SK-N-SH treated with all-trans-retinoic acid at 6 μM for 48 hours (cell line): ENCODE data around the gene PHLDA2.

Source experiments
- ATAC-seq: fragments of 200-7000 bp; cut with Tn5 transposase; 3 replicates; pipeline ENCODE4 v1.9.1; 2020; ENCODE audit warnings: mild to moderate bottlenecking, moderate library complexity
- BACH2 ChIP-seq: fragments of 250-450 bp; sonication (Bioruptor Pico); IDR thresholded peaks from 2 replicates; pipeline ENCODE4 v1.9.0; 2021; ENCODE audit warnings: mild to moderate bottlenecking, borderline replicate concordance
- CSDC2 ChIP-seq: fragments of 250-450 bp; sonication (Bioruptor Pico); IDR thresholded peaks from 2 replicates; pipeline ENCODE4 v1.5.0; 2020; ENCODE audit warnings: mild to moderate bottlenecking, moderate library complexity
- CSRNP3 ChIP-seq: fragments of 250-450 bp; sonication (Bioruptor Pico); IDR thresholded peaks from 2 replicates; pipeline ENCODE4 v1.5.1; 2021; ENCODE audit warnings: mild to moderate bottlenecking, moderate library complexity
- GLIS3 ChIP-seq: fragments of 250-450 bp; sonication (Bioruptor Pico); IDR thresholded peaks from 2 replicates; pipeline ENCODE4 v1.5.0; 2020; ENCODE audit warnings: mild to moderate bottlenecking, moderate library complexity
- ISL1 ChIP-seq: fragments of 250-450 bp; sonication (Bioruptor Pico); IDR thresholded peaks from 2 replicates; pipeline ENCODE4 v2.1.2; 2022; ENCODE audit warnings: mild to moderate bottlenecking, moderate library complexity
- POU6F1 ChIP-seq: fragments of 250-450 bp; sonication (Bioruptor Pico); IDR thresholded peaks from 2 replicates; pipeline ENCODE4 v1.8.0; 2021; ENCODE audit warnings: low read depth, mild to moderate bottlenecking, moderate library complexity, borderline replicate concordance
- PPARA ChIP-seq: fragments of 250-450 bp; sonication (Bioruptor Pico); IDR thresholded peaks from 2 replicates; pipeline ENCODE4 v1.5.0; 2020; ENCODE audit warnings: mild to moderate bottlenecking, borderline replicate concordance
- RARB ChIP-seq: fragments of 250-450 bp; sonication (Bioruptor Pico); IDR thresholded peaks from 2 replicates; pipeline ENCODE4 v1.8.0; 2021; ENCODE audit warnings: mild to moderate bottlenecking, moderate library complexity
- SNAI2 ChIP-seq: fragments of 250-450 bp; sonication (Bioruptor Pico); IDR thresholded peaks from 2 replicates; pipeline ENCODE4 v1.5.0; 2020; ENCODE audit warnings: mild to moderate bottlenecking, moderate library complexity
- TCF4 ChIP-seq: fragments of 250-450 bp; sonication (Bioruptor Pico); IDR thresholded peaks from 2 replicates; pipeline ENCODE4 v1.8.0; 2021; ENCODE audit warnings: mild to moderate bottlenecking, moderate library complexity, borderline replicate concordance
- TOX ChIP-seq: fragments of 250-450 bp; sonication (Bioruptor Pico); IDR thresholded peaks from 2 replicates; pipeline ENCODE4 v1.8.0; 2021; ENCODE audit warnings: mild to moderate bottlenecking, moderate library complexity, borderline replicate concordance
- TSHZ2 ChIP-seq: fragments of 250-450 bp; sonication (Bioruptor Pico); IDR thresholded peaks from 2 replicates; pipeline ENCODE4 v1.5.0; 2020; ENCODE audit warnings: mild to moderate bottlenecking, moderate library complexity
- ZC3H10 ChIP-seq: fragments of 250-450 bp; sonication (Bioruptor Pico); IDR thresholded peaks from 2 replicates; pipeline ENCODE4 v1.5.1; 2021; ENCODE audit warnings: mild to moderate bottlenecking, moderate library complexity
- ZFP3 ChIP-seq: fragments of 250-450 bp; sonication (Bioruptor Pico); IDR thresholded peaks from 2 replicates; pipeline ENCODE4 v1.5.0; 2020; ENCODE audit warnings: mild to moderate bottlenecking, moderate library complexity
- ZFP30 ChIP-seq: fragments of 450-650 bp; formaldehyde crosslinking; IDR thresholded peaks from 2 replicates; pipeline ENCODE4 v1.5.0; 2022; ENCODE audit warnings: mild to moderate bottlenecking, moderate library complexity
- ZNF565 ChIP-seq: fragments of 450-650 bp; formaldehyde crosslinking; conservative IDR thresholded peaks from 2 replicates; pipeline ENCODE4 v1.5.0; 2020; ENCODE audit warnings: low read depth, mild to moderate bottlenecking, moderate library complexity
- ZNF70 ChIP-seq: fragments of 450-650 bp; formaldehyde crosslinking; IDR thresholded peaks from 2 replicates; pipeline ENCODE4 v1.5.0; 2020; ENCODE audit warnings: mild to moderate bottlenecking, moderate library complexity
- ZNF8 ChIP-seq: fragments of 450-650 bp; formaldehyde crosslinking; IDR thresholded peaks from 2 replicates; pipeline ENCODE4 v1.5.0; 2020; ENCODE audit warnings: mild to moderate bottlenecking, moderate library complexity
- TF ChIP-seq, protein P1 (sequence below): fragments of 250-450 bp; sonication (Bioruptor Pico); IDR thresholded peaks from 2 replicates; pipeline ENCODE4 v1.5.1; 2020; ENCODE audit warnings: low read depth, mild to moderate bottlenecking, moderate library complexity

Gene PHLDA2

DNA sequence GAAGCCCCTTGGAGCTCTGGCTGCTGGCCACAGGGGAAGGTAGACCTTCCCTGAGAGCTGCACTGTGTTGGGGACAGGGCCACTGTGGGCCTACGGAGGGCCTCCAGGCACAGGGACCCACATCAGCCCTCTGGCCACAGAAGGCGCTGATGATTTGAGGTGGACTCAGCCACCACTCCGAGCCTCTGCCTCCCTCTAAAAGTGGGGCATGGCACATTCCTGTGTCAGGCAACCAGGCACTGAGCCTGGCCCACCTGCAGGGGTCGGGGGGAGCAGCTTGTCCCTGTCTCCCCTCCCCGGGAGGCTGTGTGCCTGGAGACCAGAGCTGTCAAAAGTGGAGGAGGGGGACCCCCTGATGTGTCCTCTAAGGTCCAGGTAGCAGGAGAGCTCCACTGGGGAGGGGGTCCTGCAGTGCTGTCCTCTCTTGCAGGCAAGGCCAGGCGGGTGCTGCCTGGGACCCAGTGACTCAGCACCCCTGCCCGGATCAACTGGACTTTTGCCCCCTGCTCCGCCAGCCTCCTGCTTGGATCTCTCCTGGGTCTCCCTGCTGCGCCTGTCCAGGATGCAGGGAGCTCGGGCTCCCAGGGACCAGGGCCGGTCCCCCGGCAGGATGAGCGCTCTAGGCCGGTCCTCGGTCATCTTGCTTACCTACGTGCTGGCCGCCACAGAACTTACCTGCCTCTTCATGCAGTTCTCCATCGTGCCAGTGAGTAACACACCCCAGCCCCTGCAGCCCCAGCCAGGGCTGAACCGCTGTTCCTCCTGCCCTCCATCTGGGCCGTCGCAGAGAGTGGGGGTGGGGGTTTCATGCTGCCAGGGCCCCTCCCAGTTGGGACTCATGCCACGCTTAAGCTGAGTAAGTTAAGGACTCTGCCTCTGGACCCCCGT, 26.2 kb downstream of the PHLDA2 start (continued):
- TF ChIP-seq, protein P1, sequence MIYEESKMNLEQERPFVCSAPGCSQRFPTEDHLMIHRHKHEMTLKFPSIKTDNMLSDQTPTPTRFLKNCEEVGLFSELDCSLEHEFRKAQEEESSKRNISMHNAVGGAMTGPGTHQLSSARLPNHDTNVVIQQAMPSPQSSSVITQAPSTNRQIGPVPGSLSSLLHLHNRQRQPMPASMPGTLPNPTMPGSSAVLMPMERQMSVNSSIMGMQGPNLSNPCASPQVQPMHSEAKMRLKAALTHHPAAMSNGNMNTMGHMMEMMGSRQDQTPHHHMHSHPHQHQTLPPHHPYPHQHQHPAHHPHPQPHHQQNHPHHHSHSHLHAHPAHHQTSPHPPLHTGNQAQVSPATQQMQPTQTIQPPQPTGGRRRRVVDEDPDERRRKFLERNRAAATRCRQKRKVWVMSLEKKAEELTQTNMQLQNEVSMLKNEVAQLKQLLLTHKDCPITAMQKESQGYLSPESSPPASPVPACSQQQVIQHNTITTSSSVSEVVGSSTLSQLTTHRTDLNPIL = no peak
- TF ChIP-seq TOX (CRISPR knock-in tag) = no peak
- TF ChIP-seq CSDC2 (CRISPR knock-in tag) = no peak
- TF ChIP-seq, all 23 proteins: peak for 0

DNA sequence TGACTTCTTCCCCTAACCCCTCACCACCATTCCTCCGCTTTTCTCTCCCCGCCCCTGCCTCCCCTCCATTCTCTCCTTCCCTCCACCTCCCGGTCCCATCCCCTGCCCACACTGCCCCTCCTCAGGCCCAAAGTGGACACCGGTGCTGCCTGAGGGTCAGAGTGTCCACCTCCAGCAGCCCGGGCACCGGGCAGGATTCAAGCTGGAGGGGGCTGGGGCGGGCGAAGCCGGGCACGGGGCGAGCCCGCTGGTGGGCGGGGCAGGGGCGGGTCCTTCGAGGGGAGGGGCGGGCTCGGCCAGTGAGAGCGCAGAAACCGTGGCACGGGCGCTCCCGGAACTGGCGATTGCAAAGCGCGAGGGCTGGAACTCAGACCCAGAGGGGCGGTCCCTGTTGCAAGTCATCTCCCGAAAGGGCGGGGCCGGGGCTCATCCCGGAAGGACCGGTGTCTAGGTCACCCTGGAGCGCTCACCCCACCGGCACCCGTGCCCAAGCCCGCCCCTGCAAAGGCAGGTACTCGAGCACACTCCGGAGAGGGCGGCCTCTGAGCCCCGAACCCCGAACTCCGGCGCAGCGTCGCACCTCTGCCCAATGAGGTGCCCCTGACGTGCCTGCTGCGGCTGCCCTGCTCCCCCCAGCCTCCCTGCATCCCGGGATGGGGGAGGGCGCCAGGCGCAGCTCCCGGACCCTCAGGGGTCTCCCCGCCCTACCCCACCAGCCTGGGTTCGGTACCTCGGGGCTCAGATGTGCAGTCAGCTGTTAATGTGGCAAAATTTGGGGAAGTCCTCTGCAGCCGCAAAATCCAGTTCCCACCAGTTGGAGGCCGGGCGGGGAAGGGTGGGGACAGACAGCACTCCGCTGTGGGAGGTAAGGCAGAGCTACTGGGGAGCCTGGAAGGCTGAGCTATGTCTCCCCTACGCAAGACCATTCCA, 27.1 kb downstream of the PHLDA2 start:
- ATAC-seq = peak; percentile 96
- TF ChIP-seq ZC3H10 (CRISPR knock-in tag) (no peak), TOX (CRISPR knock-in tag) (no peak), BACH2 (CRISPR knock-in tag) (no peak), RARB (CRISPR knock-in tag) (no peak), CSRNP3 (CRISPR knock-in tag) (no peak), SNAI2 (CRISPR knock-in tag) (no peak), CSDC2 (CRISPR knock-in tag) (no peak), ZNF70 (CRISPR knock-in tag) (no peak), ZFP3 (CRISPR knock-in tag) (no peak), GLIS3 (CRISPR knock-in tag) (no peak), TSHZ2 (CRISPR knock-in tag) (no peak), ISL1 (CRISPR knock-in tag) (no peak), PPARA (CRISPR knock-in tag) (no peak), ZFP30 (CRISPR knock-in tag) (no peak)
- TF ChIP-seq, protein P1 = no peak

- TF ChIP-seq TOX (CRISPR knock-in tag) = no peak
- TF ChIP-seq, all 23 proteins: peak for 0
- peak; percentile 1; the same call in 2 of the 3 replicates for ATAC-seq
Observed at GRCh38 chr11:2901196-2901796, 27.9 kb downstream of the PHLDA2 start.

DNA sequence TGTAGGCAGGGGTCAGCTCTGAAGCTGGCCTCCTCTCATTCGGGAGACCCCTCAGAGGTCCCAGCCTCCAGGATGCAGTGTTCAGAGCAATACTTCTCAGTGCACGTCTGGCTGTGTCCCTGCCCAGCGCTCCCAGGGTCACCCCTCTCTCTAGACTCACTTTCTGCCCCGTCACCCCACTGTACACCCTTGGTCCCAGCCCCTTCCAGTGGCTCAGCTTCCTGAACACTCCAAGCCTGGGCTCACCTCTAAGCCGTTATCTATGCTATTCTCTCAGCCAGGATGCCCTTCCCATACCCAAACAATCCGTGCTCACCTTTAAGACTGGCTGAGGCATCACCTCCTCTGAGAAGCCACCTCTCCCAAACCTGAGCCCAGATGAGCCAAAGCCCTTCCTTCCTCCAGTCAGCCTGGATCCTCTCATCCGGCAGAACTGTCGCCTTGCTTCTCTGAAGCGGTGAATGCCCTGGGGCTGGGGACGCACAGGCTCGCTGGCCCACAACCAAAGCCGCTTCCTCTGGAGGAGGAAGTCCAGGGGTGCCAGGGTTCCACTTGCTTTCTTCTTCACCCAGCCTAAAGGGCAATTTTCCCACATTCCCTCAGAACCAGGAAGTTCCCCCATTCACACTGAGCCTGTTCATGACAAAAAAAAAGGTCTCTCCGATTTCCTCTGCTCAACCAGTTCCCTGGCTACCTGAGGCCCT, 30.0 kb downstream of the PHLDA2 start:
- TF ChIP-seq TCF4 (CRISPR knock-in tag) (no peak), GLIS3 (CRISPR knock-in tag) (no peak), PPARA (CRISPR knock-in tag) (no peak), CSRNP3 (CRISPR knock-in tag) (no peak), TOX (CRISPR knock-in tag) (no peak), ZNF8 (CRISPR knock-in tag) (no peak), ZFP3 (CRISPR knock-in tag) (no peak), ZNF565 (no peak), POU6F1 (no peak), SNAI2 (CRISPR knock-in tag) (no peak)
- TF ChIP-seq, protein P1 = no peak
- no peak for ATAC-seq
